HL-60/S4 treated with phorbol 12-myristate 13-acetate at 8.2 ng/mL for 4 days and 3 days (cell line): Measurements from ENCODE around the gene COA5.

Experiments
- in situ Hi-C: fragments of 300-500 bp; cut with MboI; formaldehyde crosslinking; loops from 2 replicates; pipeline ENCODE4 v1.15.0; 2022; ENCODE audit warnings: low sequenced_read_pairs

COA5 gene

GRCh38 chr2:98608116-98608961 lies at the start of gene COA5, which contains the start of gene UNC50:
Gene COA5, minus strand, starts transcription at chr2:98608512. Its CDS starts 107 bp downstream, at chr2:98608405.
Gene UNC50, plus strand, starts transcription at chr2:98608589. Its CDS starts 1,171 bp downstream, at chr2:98609760.
- in situ Hi-C loops, result no loop called here

GRCh38 chr2:98656800-98657199 lies 48.5 kb upstream of the COA5 start:
- in situ Hi-C loops, result loop anchor here (10.0 kb wide), 1 partner anchor 408 kb away; no protein-coding TSS in a partner anchor

- in situ Hi-C loops, result loop anchor here (10.0 kb wide), 1 partner anchor 410 kb away; no protein-coding TSS in a partner anchor
These were observed 46.6 kb upstream of the COA5 start for GRCh38 chr2:98654699-98655495.

- in situ Hi-C loops, result loop anchor here (10.0 kb wide), 1 partner anchor 414 kb away; no protein-coding TSS in a partner anchor
These were observed 42.7 kb upstream of the COA5 start for GRCh38 chr2:98650998-98651397.

- in situ Hi-C loops, result loop anchor here (10.0 kb wide), 2 partner anchors 195 to 415 kb away; no protein-coding TSS in a partner anchor
These were observed 41.7 kb upstream of the COA5 start for GRCh38 chr2:98649992-98650375.

- in situ Hi-C loops, result loop anchor here (10.0 kb wide), 1 partner anchor 195 kb away; no protein-coding TSS in a partner anchor
These were observed 41.1 kb upstream of the COA5 start for GRCh38 chr2:98649135-98649991.

GRCh38 chr2:98648451-98648850 lies 40.1 kb upstream of the COA5 start:
- in situ Hi-C loops, result loop anchor here (10.0 kb wide), 1 partner anchor 196 kb away; no protein-coding TSS in a partner anchor

GRCh38 chr2:98647636-98648035 lies 39.3 kb upstream of the COA5 start:
- in situ Hi-C loops, result loop anchor here (10.0 kb wide), 1 partner anchor 197 kb away; no protein-coding TSS in a partner anchor

GRCh38 chr2:98643496-98644100 lies 35.3 kb upstream of the COA5 start:
- in situ Hi-C loops, result loop anchor here (10.0 kb wide), 1 partner anchor 201 kb away; no protein-coding TSS in a partner anchor

GRCh38 chr2:98637401-98638147 lies 29.3 kb upstream of the COA5 start:
- in situ Hi-C loops, result no loop called here

GRCh38 chr2:98634406-98635092 lies 26.2 kb upstream of the COA5 start:
- in situ Hi-C loops, result no loop called here

GRCh38 chr2:98632351-98632750 lies 24.0 kb upstream of the COA5 start:
- in situ Hi-C loops, result no loop called here

- in situ Hi-C loops, result no loop called here
These were observed 15.3 kb upstream of the COA5 start for GRCh38 chr2:98623657-98624056.

- in situ Hi-C loops, result no loop called here
These were observed 8.8 kb upstream of the COA5 start for GRCh38 chr2:98617149-98617548.

- in situ Hi-C loops, result no loop called here
These were observed 7.2 kb upstream of the COA5 start for GRCh38 chr2:98615481-98615880.

- in situ Hi-C loops, result no loop called here
These were observed 5.9 kb upstream of the COA5 start for GRCh38 chr2:98614024-98614739.

GRCh38 chr2:98608962-98609604 lies 771 bp upstream of the COA5 start:
- in situ Hi-C loops, result no loop called here
